IMR-90 (cell line): ENCODE data around the gene GAD2.

ENCODE experiments used
- MAZ ChIP-seq: IDR thresholded peaks from 2 replicates; pipeline ENCODE4 v1.6.1; 2012; ENCODE audit warnings: low read depth, mild to moderate bottlenecking, low read length, improper control_type of control experiment, moderate library complexity, borderline replicate concordance
- POLR2A ChIP-seq: IDR thresholded peaks from 2 replicates; pipeline ENCODE4 v1.6.1; 2012; ENCODE audit warnings: mild to moderate bottlenecking, low read depth, low read length
- SMC3 ChIP-seq: fragments of 150-350 bp; IDR thresholded peaks from 2 replicates; pipeline ENCODE4 v1.6.1; 2016; ENCODE audit warnings: low read depth, mild to moderate bottlenecking, antibody characterized with exemption, low read length, moderate library complexity
- TF ChIP-seq, protein P1 (sequence below): conservative IDR thresholded peaks from 2 replicates; pipeline ENCODE4 v1.5.1; 2012; ENCODE audit warnings: mild to moderate bottlenecking, low read depth, low read length, improper control_type of control experiment

DNA sequence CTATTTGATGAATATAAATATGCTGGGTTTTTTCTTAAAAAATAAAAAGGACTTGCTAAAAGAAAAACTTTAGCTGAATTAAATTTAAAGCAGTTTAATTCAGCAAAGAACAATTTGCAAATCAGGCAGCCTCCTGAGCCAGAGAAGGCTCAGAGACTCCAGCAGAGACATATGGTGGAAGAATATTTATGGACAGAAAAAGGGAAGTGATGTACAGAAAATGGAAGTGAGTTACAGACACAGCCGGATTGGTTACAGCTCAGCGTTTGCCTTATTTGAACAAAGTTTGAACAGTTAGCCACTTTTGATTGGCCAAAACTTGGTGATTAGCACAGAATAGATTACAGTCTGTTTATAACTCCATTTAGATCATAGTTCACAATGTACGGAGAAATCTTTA is 110.3 kb downstream of the GAD2 start:
- TF ChIP-seq, protein P1, sequence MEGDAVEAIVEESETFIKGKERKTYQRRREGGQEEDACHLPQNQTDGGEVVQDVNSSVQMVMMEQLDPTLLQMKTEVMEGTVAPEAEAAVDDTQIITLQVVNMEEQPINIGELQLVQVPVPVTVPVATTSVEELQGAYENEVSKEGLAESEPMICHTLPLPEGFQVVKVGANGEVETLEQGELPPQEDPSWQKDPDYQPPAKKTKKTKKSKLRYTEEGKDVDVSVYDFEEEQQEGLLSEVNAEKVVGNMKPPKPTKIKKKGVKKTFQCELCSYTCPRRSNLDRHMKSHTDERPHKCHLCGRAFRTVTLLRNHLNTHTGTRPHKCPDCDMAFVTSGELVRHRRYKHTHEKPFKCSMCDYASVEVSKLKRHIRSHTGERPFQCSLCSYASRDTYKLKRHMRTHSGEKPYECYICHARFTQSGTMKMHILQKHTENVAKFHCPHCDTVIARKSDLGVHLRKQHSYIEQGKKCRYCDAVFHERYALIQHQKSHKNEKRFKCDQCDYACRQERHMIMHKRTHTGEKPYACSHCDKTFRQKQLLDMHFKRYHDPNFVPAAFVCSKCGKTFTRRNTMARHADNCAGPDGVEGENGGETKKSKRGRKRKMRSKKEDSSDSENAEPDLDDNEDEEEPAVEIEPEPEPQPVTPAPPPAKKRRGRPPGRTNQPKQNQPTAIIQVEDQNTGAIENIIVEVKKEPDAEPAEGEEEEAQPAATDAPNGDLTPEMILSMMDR: no peak
- TF ChIP-seq SMC3: no peak
- no peak for TF ChIP-seq POLR2A
- no peak for TF ChIP-seq MAZ
